HG03159 (cell line): ENCODE results near the gene ADAMTSL5.
"Not testable (repeated sequence)": the region's sequence is repeated elsewhere in the genome, so short reads cannot be mapped to it uniquely, and the experiment has no call there.

ENCODE experiments used
- ATAC-seq: cut with Tn5 transposase; IDR thresholded peaks from one replicate; pipeline ENCODE4 v1.9.1; 2021; ENCODE audit warnings: mild to moderate bottlenecking, moderate library complexity; ENCODE audit not compliant: unreplicated experiment

ADAMTSL5 gene

DNA sequence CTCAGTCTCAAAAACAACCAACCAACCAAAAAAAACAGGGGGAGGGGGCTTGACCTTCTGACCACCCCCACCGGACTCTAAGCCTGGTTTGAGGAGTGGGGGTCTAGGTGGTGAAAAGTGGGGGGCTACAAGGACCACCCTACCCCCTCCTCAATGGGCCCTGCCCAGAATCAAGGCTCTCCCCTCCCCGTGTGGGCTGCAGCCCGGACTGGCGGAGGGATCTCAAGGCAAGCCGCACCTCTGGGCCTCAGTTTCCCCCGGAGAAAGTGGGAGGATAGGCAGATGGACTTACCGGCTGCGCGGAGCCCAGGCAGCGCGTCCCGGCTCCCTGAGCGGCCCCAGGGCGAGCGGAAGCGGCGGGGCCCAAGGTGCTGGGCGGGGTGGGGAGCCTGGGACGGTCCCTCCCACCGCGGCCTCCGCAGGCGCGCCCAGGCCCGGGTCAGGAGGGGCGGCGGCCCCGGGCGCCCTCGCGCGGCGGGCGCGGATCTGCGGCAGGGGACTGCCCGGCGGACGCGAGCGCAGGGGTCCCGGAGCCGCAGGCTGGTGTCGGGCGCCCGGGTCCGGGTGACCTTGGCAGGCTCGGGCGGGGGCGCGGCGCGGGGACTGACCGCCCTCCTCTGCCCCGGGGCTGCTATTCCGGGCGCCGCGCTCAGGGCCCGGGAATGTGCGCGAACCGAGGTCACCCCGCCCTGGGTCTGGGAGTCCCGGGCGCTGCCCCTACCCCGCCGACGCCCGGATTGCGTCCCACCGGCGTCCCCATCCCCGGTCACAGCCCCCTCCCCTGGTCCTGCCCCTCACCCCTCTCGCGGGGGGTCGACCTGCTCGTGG lies at the start of gene ADAMTSL5:
ADAMTSL5 (minus strand) TSS at position 349 of the 828 bp plus-strand sequence. CDS start 2,076 bp downstream, outside the sequence.
- ATAC-seq, result no peak

- no peak for ATAC-seq
These were observed 48.5 kb upstream of the ADAMTSL5 start for GRCh38 chr19:1561236-1561842.

- no peak for ATAC-seq
These were observed 47.6 kb upstream of the ADAMTSL5 start for GRCh38 chr19:1560286-1560882.

- ATAC-seq, result no peak
These were observed 45.7 kb upstream of the ADAMTSL5 start for GRCh38 chr19:1558552-1558951.

- no peak for ATAC-seq
These were observed 43.7 kb upstream of the ADAMTSL5 start for GRCh38 chr19:1556390-1557070.

DNA sequence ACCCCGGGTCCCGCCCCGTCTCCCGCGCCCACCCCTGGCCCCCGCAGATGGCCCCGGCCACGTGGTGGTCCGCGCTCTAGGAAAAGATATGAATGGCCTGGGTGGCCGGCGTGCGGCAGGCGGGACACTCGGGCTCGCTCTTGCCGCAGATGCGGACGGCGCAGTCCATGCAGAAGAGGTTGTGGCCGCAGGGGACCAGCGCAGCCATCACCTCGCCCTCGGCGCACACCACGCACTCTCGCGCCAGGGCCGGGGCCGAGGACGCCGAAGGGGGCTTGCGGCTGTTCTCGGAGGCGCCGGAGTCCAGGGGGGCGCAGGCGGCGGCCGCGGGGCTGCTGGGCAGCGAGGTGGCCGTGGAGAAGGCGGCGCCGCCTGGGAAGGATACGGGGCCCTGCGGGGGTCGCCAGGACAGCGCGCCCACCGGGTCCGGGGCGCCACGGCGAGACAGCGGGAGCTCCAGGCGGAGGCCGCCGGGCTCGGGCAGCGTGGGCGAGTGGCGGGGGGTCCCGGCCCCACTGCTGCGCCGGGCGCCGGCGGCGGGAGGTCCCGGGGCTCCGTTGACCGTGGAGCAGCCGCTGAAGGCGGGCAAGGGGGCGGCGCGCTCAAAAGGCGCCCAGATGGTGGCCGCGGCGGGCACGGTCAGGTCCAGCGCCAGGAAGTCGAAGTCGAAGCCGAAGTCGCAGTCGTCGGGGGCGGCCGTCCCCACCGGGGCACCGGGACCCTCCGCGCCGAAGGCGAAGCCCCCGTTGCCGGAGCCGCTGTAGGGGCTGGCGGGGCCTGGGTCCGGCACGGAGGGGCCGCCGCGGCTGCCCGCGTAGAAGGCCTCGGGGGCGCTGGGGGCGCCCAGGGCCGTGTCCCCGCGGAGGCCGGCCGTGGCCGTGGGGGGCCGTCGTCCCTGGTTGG lies 42.9 kb upstream of the ADAMTSL5 start:
- ATAC-seq, result no peak

- no peak for ATAC-seq
These were observed 42.1 kb upstream of the ADAMTSL5 start for GRCh38 chr19:1554968-1555367.

- ATAC-seq, result no peak
These were observed 40.6 kb upstream of the ADAMTSL5 start for GRCh38 chr19:1553415-1553814.

DNA sequence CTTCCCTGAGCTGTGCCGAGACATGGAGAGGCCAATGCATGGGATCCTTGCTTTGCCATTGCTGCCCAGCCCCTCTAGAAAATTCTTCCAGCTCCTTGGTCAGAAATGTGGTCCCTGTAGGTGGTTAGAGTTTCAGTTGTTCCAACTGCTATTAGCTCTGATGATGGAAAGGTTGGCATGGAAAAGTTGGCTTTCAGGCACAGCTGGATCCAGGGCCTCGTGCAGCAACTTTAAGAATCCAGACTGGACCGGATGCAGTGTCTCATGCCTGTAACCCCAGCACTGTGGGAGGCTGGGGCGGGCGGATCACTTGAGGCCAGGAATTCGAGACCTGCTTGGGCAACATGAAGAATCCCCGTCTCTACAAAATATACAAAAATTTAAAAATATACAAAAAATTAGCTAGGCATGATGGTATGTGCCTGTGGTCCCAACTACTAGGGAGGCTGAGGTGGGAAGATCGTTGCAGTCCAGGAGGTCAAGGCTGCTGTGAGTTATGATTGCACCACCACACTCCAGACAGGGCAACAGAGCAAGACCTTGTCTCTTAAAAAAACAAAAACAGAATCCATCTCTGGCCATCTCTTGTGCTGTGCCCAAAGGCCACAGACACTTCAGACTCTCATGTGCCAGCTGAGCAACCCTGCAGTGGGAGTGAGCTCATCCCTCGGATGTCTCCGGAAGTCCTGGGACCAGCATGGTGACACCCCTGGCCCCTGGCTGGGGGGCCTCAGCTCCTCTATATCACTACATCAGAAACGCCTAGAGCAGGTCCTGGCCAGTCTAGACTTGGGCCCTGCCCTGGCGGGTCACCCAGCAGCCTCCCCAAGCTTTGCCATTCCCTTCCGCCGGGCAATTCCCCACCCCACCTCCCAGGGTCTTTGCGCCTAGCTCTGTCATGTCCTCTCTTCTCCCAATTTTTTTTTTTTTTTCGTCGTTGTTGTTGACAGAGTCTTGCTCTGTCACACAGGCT lies 38.5 kb upstream of the ADAMTSL5 start:
- ATAC-seq, result no peak

DNA sequence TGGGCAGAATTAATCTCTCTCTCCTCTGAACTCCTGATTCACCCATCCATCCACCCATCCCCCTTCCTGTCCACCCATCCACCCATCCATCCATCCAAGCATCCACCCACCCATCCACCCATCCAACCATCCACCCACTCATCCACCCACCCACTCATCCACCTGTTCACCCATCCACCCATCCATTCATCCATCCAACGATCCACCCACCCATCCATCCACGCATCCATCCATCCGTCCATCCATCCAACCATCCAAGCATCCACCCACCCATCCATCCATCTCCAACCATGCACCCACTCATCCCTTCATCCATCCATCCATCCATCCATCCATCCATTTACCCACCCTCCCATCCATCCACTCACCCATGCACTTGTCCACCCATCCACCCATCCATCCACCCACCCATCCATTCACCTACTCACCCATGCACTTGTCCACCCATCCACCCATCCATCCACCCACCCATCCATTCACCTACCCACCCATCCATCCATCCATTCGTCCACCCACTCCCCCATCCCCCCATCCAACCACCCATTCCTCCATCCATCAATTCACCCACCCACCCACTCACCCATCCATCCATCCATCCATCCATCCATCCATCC lies 36.6 kb upstream of the ADAMTSL5 start:
- no peak for ATAC-seq

GRCh38 chr19:1540365-1540925 lies 27.6 kb upstream of the ADAMTSL5 start:
- no peak for ATAC-seq

GRCh38 chr19:1539749-1540148 lies 26.9 kb upstream of the ADAMTSL5 start:
- ATAC-seq, result not testable (repeated sequence)

DNA sequence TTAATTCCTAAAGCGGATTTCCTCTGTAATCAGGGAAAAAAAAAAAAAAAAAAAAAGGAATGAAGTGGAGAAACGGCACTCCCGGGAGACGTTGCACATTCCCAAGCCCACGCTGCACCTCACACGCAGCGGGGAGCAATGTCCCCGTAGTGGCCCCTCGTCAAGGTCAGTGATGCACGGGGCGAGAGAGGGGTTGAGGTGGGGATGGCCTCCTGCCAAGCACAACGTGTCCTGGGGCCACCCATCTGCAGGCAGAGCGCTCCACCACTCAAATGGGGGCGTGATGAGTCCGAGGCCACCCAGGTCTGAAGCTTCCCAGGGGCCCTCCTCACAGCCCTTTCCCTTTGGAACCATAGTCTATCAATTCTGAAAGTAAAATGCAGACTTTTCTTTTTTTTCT lies 26.2 kb upstream of the ADAMTSL5 start:
- ATAC-seq, result no peak

DNA sequence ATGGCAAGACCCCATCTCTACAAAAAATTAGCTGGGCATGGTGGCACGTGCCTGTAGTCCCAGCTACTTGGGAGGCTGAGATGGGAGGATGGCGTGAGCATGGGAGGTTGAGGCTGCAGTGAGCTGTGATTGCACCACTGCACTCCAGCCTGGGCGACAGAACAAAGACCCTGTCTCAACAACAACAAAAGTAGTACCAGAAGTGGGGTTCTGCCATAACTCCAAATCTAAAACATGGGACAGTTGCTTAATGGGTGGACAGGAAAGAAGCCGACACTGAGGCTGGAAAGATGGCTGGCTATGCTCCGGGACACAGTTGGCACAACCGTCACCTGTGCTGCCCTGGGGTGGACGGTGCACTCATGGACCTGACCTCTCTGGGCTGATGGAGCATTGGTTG lies 22.9 kb upstream of the ADAMTSL5 start:
- ATAC-seq, result not testable (repeated sequence)

DNA sequence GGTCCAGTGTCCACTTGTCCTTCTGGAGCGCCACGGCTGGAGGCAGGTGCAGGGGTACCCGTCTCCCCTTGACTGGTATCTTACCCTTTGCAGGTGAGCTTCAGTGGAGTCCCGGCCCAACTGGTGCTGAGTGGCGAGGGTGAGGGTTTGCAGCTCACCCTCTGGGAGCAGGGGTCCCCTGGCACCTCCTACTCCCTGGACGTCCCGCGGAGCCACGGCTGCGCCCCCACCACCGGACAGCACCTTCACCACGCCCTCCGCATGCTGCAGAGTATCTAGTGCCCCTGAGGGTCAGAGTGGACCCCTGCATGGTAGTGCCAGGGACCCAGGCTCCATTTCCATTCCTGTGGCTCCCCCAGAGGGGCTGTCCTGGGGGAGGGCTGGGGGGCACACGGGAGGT lies 22.2 kb upstream of the ADAMTSL5 start:
- no peak for ATAC-seq

DNA sequence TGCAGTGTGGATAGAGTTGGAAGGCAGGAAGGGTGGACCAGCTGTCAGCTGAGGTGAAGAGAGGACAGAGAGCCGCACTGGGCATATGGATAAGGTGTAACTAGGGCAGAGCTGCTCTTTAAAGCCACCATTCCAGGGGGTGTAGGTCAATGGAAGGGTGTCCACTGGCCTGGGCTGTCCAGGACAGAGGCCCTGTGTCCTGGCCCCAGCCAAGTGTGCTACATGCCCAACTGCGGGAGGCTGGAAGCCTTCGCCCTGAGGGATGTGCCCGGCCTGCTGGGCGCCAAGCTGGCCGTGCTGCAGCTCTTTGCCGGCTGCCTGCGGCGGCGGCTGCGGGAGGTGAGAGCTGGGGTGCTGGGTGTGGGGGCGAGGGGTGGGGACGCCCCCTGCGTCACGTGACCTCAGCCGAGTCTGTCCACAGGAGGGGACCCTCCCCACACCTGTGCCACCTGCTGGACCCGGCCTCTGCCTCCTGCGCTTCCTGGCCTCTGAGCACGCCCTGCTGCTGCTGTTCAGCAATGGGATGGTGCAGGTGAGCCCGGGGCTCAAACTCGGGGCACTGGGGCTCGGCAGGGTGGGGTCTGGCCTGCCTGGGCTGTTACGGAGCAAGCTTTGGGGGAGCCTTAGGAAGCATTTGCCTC lies 20.8 kb upstream of the ADAMTSL5 start:
- no peak for ATAC-seq

GRCh38 chr19:1532003-1532402 lies 19.2 kb upstream of the ADAMTSL5 start:
- ATAC-seq, result no peak

- no peak for ATAC-seq
These were observed 18.8 kb upstream of the ADAMTSL5 start for GRCh38 chr19:1531587-1531986.
